ENCODE data around the gene PRR5L. TPM values are rescaled to one million over a fixed set of nuclear protein-coding genes. Genes with fewer than 3 reads are reported as not detected.

PRR5L gene
- total and polyA plus RNA-seq, 2 experiments from 2014 or later, result 3.1 to 8.9 TPM

DNA sequence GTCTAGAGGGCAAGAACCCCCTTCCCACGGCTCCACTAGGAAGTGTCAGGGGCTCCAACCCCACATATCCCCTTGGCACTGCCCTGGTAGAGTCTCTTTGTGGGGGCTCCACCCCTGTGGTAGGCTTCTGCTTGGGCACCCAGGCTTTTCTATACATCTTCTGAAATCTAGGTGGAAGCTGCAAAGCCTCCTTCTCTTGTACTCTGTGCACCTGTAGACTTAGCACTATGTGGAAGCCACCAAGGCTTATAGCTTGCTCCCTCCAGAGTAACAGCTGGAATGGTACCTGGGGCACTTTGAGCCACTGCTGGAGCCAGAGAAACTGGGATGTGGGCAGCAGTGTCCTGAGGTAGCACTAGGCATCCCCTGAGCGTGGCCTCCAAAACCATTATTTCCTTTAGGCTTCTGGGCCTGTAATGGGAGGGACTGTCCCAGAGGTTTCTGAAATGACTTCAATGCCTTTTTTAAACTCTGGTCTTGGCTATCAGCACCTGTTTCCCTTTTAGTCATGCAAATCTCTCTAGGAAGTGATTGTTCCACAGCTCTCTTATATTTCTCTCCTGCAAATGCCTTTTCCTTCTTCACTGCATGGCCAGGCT is 145.6 kb downstream of the PRR5L start (continued):
- TF ChIP-seq, protein P1, sequence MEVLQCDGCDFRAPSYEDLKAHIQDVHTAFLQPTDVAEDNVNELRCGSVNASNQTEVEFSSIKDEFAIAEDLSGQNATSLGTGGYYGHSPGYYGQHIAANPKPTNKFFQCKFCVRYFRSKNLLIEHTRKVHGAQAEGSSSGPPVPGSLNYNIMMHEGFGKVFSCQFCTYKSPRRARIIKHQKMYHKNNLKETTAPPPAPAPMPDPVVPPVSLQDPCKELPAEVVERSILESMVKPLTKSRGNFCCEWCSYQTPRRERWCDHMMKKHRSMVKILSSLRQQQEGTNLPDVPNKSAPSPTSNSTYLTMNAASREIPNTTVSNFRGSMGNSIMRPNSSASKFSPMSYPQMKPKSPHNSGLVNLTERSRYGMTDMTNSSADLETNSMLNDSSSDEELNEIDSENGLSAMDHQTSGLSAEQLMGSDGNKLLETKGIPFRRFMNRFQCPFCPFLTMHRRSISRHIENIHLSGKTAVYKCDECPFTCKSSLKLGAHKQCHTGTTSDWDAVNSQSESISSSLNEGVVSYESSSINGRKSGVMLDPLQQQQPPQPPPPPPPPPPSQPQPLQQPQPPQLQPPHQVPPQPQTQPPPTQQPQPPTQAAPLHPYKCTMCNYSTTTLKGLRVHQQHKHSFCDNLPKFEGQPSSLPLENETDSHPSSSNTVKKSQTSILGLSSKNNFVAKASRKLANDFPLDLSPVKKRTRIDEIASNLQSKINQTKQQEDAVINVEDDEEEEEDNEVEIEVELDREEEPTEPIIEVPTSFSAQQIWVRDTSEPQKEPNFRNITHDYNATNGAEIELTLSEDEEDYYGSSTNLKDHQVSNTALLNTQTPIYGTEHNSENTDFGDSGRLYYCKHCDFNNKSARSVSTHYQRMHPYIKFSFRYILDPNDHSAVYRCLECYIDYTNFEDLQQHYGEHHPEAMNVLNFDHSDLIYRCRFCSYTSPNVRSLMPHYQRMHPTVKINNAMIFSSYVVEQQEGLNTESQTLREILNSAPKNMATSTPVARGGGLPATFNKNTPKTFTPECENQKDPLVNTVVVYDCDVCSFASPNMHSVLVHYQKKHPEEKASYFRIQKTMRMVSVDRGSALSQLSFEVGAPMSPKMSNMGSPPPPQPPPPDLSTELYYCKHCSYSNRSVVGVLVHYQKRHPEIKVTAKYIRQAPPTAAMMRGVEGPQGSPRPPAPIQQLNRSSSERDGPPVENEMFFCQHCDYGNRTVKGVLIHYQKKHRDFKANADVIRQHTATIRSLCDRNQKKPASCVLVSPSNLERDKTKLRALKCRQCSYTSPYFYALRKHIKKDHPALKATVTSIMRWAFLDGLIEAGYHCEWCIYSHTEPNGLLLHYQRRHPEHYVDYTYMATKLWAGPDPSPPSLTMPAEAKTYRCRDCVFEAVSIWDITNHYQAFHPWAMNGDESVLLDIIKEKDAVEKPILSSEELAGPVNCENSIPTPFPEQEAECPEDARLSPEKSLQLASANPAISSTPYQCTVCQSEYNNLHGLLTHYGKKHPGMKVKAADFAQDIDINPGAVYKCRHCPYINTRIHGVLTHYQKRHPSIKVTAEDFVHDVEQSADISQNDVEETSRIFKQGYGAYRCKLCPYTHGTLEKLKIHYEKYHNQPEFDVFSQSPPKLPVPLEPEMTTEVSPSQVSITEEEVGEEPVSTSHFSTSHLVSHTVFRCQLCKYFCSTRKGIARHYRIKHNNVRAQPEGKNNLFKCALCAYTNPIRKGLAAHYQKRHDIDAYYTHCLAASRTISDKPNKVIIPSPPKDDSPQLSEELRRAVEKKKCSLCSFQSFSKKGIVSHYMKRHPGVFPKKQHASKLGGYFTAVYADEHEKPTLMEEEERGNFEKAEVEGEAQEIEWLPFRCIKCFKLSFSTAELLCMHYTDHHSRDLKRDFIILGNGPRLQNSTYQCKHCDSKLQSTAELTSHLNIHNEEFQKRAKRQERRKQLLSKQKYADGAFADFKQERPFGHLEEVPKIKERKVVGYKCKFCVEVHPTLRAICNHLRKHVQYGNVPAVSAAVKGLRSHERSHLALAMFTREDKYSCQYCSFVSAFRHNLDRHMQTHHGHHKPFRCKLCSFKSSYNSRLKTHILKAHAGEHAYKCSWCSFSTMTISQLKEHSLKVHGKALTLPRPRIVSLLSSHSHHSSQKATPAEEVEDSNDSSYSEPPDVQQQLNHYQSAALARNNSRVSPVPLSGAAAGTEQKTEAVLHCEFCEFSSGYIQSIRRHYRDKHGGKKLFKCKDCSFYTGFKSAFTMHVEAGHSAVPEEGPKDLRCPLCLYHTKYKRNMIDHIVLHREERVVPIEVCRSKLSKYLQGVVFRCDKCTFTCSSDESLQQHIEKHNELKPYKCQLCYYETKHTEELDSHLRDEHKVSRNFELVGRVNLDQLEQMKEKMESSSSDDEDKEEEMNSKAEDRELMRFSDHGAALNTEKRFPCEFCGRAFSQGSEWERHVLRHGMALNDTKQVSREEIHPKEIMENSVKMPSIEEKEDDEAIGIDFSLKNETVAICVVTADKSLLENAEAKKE (CRISPR knock-in tag; IDR thresholded peaks at IDR 0.05), result no peak
- TF ChIP-seq ZNF114 (CRISPR knock-in tag; IDR thresholded peaks at IDR 0.05) (no peak), EZH2phosphoT487 (IDR thresholded peaks at IDR 0.05; ENCODE audit: unreplicated experiment) (no peak)

DNA sequence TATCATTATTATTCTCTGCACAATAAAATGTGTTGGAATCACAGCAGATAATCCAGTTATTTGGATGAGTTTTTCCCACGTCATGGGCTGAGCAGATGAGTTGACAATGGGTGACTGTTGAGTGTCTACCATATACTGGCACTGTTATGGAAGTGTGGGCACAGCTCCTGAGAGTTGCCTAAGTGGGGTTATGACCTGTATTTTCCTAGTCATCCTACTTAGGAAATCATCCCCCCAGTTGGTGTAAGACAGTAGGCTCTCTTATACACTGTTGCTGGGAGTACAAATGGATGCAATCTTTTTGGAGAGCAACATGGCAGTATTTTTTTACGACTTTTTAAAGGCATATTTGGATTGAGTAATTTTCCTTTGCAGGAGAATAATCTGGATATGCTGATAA is 147.6 kb downstream of the PRR5L start:
- H3K27me3 ChIP-seq (ENCODE audit: insufficient read depth), result no peaks in the 10 kb centered on the region
- TF ChIP-seq JUNB (IDR thresholded peaks at IDR 0.05; ENCODE audit: unreplicated experiment) (no peak), REST (IDR thresholded peaks at IDR 0.05; ENCODE audit: unreplicated experiment) (no peak), EZH2phosphoT487 (IDR thresholded peaks at IDR 0.05; ENCODE audit: unreplicated experiment) (no peak), STAT1 (IDR thresholded peaks at IDR 0.05; ENCODE audit: unreplicated experiment) (no peak), EZH2 (IDR thresholded peaks at IDR 0.05; ENCODE audit: low read depth, unreplicated experiment) (no peak), CREB1 (CRISPR knock-in tag; IDR thresholded peaks at IDR 0.05; ENCODE audit: low read depth) (no peak), ZNF331 (CRISPR knock-in tag; IDR thresholded peaks at IDR 0.05; ENCODE audit: low read depth) (no peak), ZNF114 (CRISPR knock-in tag; IDR thresholded peaks at IDR 0.05) (no peak), NANOG (IDR thresholded peaks at IDR 0.05; ENCODE audit: borderline replicate concordance) (no peak), POLR2AphosphoS5 (IDR thresholded peaks at IDR 0.05; ENCODE audit: low read depth) (no peak)
- TF ChIP-seq, protein P2, sequence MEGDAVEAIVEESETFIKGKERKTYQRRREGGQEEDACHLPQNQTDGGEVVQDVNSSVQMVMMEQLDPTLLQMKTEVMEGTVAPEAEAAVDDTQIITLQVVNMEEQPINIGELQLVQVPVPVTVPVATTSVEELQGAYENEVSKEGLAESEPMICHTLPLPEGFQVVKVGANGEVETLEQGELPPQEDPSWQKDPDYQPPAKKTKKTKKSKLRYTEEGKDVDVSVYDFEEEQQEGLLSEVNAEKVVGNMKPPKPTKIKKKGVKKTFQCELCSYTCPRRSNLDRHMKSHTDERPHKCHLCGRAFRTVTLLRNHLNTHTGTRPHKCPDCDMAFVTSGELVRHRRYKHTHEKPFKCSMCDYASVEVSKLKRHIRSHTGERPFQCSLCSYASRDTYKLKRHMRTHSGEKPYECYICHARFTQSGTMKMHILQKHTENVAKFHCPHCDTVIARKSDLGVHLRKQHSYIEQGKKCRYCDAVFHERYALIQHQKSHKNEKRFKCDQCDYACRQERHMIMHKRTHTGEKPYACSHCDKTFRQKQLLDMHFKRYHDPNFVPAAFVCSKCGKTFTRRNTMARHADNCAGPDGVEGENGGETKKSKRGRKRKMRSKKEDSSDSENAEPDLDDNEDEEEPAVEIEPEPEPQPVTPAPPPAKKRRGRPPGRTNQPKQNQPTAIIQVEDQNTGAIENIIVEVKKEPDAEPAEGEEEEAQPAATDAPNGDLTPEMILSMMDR (conservative IDR thresholded peaks at IDR 0.05; ENCODE audit: low read depth in 2 of 2), result no peak
- TF ChIP-seq, protein P3, sequence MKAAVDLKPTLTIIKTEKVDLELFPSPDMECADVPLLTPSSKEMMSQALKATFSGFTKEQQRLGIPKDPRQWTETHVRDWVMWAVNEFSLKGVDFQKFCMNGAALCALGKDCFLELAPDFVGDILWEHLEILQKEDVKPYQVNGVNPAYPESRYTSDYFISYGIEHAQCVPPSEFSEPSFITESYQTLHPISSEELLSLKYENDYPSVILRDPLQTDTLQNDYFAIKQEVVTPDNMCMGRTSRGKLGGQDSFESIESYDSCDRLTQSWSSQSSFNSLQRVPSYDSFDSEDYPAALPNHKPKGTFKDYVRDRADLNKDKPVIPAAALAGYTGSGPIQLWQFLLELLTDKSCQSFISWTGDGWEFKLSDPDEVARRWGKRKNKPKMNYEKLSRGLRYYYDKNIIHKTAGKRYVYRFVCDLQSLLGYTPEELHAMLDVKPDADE (IDR thresholded peaks at IDR 0.05), result no peak

More for the DNA sequence above, 147.6 kb downstream of the PRR5L start:
- Histone ChIP-seq H3K27ac (ENCODE audit: low read depth) (no peak overlapping the region), H3K4me2 (no peak overlapping the region), H3K4me3 (no peak overlapping the region), H3K9me2 (ENCODE audit: insufficient read depth) (no peaks in the 10 kb centered on the region), H3K4me1 (ENCODE audit: insufficient read depth) (no peaks in the 10 kb centered on the region), H2AFZ (no peak overlapping the region), H3F3A (replicated peaks; ENCODE audit: low read depth) (no peaks in the 10 kb centered on the region), H3K79me2 (replicated peaks; ENCODE audit: insufficient read depth) (no peaks in the 10 kb centered on the region), H3K36me3 (ENCODE audit: insufficient read depth) (no peaks in the 10 kb centered on the region), H4K20me1 (replicated peaks; ENCODE audit: insufficient read depth) (no peaks in the 10 kb centered on the region)
- ATAC-seq (no peak), DNase-seq (ENCODE audit: low spot score) (no peak)
- H3K4me1 Mint-ChIP-seq, result peaks cover 7% of the 10 kb centered on the region; the same call in 2 of the 3 replicates
- no peak overlapping the region for H3K4me3 Mint-ChIP-seq
- peaks cover 5% of the 10 kb centered on the region; the same call in 2 of the 3 replicates for H3K9me3 Mint-ChIP-seq
- H3K27me3 Mint-ChIP-seq (ENCODE audit: insufficient read depth, low read depth, poor library complexity), result peaks cover 2% of the 10 kb centered on the region
- no peak overlapping the region for H3K27ac Mint-ChIP-seq
- peaks cover 15% of the 10 kb centered on the region for H3K36me3 Mint-ChIP-seq (ENCODE audit: low read depth)

All from GM23338 (cell line).